Head of caudate nucleus (tissue), 42 donors: ENCODE results near the gene ACTN2.

Experiments used
- DNase-seq, 42 donors: peaks; one replicate each; pipeline versions ENCODE4 v3.0.0 to v3.0.0-alpha.2; 2020 to 2021; ENCODE audit warnings: mixed read lengths in 7 of 42
- intact Hi-C: fragments of 100-400 bp; cut with DNase I; formaldehyde crosslinking; loops from one replicate; pipeline ENCODE4 v1.15.0; 2022

ACTN2 gene

DNA sequence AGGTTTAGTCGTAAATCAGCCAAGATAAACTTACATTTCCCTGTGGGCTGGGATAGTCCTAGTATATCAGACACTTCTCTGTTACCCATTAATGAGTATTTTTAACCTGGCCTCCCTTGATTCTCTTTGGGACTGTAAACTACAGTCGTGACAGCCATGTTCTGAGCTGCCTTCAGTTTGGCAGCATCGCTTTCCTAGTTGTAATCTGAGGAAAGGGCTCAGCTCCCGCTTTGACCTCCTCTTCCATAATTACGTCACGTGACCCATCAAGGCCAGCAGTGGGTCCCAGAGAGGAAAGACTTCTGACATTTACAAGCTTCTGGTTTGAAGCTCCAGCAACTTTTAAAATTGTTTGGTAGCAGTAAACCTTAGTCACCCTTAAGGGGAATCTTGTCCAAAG lies 74.2 kb downstream of the ACTN2 start:
- intact Hi-C loops = no loop called here
- DNase-seq = no peak

DNA sequence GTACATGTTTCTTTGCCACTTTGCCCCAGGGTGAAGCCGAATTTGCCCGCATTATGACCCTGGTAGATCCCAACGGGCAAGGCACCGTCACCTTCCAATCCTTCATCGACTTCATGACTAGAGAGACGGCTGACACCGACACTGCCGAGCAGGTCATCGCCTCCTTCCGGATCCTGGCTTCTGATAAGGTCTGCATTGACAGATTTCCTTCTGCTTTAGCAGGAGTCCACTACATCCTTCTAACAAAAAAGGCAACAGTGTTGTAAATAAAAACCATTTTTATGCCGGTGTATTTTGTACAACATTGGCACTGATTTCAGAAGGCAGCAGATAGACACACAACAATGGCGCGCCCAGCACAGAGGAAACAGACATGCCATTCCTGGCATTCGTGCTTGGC lies 74.7 kb downstream of the ACTN2 start:
- intact Hi-C loops = no loop called here
- no peak for DNase-seq

DNA sequence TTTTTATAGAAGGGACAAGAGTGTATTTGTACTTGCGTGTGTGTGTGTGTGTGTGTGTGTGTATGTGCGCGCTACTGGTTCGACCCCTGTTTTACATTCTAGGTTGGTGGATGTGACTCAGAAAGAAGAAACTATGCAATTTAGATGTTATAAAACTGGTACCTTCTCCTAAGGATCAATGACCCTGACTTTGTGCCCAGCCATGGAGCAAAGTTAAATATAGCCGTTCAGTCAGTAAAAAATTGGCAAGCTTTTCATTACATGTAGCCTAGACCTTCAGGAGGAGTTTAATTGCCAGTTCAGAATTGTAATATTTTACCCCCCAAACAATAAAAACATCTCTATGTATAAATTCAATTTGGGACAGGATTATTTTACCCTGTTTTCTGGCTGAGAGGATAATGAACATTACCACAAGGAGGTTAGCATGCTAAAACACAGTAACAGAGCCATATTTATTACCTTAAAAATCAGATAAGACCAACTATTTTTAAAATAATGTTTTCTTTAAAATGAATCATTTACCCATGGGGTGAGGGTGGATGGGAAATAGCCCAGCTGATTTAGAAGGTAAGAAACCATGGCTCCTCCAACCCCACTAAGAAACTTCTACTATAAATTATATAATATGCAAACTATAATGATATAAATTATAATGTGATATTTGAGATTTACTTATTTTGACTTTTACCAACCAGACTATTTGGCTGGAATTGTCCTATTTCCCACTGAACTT lies 75.3 kb downstream of the ACTN2 start:
- no peak for DNase-seq
- intact Hi-C loops = no loop called here

DNA sequence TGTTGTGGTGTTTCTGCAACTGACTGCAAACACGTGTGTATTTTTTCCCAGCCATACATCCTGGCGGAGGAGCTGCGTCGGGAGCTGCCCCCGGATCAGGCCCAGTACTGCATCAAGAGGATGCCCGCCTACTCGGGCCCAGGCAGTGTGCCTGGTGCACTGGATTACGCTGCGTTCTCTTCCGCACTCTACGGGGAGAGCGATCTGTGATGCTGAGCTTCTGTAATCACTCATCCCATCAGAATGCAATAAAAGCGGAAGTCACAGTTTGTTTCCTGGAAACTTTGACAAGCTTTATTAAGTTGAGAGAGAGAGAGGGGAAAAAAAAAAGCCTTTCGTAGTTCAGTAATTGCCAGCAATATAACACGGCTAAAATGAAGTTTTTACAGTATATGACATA lies 76.1 kb downstream of the ACTN2 start:
- intact Hi-C loops = no loop called here
- DNase-seq = peak in 37 of 42 donors; percentile 11 to 75 (median 52)

DNA sequence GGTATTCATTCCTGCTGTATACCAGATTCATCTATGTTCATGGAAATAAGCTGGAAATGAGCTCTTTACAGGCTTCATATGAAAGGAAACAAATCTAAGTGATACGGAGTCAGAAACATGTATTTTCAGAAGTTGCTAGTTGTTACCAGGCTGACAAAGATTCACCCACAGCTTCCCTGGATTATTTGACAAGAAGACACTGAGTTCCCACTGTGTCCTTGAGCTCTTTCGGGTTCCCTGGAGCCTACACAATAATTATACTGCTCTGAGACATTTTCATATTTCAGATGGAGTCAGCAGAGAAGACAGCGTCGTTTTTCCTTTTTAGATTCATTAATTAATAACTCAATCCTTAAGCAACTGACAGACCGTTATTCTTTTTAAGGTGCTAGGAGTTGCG lies 79.5 kb downstream of the ACTN2 start:
- peak in 11 of 42 donors; percentile 7 to 69 (median 35) for DNase-seq
- intact Hi-C loops = no loop called here

DNA sequence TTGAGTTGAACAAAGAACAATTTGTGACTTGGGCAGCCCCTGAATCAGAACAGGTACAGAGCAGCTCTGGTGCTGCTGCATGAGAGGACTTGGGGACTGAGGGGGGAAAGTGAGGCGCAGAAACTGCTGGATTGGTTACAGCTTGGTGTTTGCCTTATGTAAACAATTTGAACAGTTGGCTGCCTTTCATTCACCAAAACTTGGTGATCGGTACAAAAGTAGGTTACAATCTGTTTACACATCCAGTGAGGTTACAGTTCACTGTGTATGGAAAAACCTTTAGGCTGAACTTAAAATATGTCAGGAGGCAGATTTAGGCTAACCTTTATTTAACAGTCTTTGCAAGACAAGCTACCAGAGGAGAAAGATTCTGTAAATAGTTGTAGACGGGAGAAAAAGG lies 80.2 kb downstream of the ACTN2 start:
- intact Hi-C loops = no loop called here
- no peak for DNase-seq

DNA sequence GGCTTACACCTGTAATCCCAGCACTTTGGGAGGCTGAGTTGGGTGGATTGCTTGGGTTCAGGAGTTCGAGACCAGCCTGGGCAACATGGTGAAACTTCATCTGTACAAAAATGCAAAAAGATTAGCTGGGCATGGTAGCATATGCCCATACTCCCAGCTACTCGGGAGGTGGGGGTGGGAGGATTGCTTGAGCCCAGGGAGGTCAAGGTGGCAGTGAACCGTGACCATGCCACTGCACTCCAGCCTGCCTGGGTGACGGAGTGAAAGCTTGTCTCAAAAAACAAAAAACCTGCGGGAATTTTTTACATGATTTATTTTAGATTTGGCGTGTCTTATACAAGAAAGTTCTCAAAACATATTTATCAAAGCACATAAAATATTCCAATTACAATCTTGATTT lies 81.0 kb downstream of the ACTN2 start:
- DNase-seq = no peak

DNA sequence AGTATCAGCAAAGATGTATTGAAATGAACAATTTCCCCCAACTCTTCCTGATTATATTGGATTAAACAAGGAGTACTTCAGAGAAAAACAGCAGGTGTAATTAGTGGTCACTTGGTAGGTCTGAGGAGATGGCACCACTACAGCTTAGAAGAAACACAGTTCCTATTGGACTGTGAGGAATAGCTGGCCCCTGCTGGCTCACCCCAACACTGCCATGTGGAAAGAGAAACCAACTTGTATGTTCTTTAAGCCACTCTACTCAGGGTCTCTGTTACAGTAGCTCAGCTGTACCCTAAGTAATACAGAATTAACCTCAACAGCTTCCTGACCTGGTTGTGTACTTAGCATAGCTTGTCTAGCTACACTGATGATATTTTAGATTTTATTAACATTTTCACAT lies 82.3 kb downstream of the ACTN2 start:
- DNase-seq = no peak
- intact Hi-C loops = no loop called here

More for the DNA sequence above, 81.0 kb downstream of the ACTN2 start:
- intact Hi-C loops = no loop called here

DNA sequence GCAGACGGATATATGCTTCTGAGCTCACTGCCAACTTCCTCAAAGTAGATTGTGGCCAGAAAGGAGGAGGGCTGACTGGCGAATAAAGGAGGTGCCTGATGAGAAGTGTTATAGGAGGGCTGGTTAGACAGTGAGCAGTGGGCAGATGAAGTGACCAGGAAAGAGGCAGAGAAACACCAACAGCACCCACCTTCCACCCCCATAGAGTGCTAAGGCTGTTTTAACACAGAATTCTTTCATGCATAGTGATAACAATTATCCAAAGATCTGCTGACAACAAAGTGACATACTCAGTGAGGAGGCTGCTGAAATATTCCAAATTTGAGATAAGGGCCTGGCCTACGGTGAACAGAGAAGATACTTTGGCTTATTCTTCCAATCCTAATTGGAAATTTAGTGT lies 87.6 kb downstream of the ACTN2 start:
- intact Hi-C loops = no loop called here
- no peak for DNase-seq

DNA sequence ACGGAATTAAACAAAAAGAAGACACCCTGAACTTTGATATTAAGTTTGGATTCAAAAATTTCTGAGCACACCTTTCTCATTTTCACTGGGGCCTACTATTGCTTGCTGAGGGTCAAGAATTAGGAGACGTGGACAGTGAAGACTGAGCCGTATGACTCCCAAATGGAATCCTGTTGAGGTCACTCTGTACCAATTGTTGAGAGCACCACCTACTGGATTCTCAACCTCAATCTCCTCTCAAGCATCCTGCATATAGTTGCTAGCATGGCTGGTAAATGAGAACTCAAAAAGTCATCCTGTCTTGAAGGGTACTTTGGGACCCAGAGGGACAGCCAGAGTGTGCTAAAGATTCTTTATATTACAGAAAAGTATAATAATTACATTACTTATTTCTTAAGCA lies 88.6 kb downstream of the ACTN2 start:
- DNase-seq = peak in 1 of 42 donors; percentile 25
- intact Hi-C loops = no loop called here

DNA sequence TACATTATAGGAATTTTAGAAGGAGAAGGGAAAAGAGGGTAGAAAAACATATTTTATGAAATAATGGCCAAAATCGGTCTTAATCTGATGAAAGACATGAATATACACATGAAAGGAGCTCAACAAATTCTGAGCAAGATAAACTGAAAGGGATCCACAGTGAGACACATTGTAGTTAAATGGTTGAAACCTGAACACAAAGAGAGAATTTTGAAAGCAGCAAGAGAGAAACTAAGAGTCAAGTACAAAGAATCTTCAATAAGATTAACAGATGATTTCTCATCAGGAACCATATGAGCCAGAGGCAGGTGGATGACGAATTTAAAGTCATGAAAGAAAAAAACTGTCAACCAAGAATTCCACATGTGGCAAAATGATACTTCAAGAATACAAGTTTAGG lies 93.0 kb downstream of the ACTN2 start:
- intact Hi-C loops = no loop called here
- DNase-seq = no peak

DNA sequence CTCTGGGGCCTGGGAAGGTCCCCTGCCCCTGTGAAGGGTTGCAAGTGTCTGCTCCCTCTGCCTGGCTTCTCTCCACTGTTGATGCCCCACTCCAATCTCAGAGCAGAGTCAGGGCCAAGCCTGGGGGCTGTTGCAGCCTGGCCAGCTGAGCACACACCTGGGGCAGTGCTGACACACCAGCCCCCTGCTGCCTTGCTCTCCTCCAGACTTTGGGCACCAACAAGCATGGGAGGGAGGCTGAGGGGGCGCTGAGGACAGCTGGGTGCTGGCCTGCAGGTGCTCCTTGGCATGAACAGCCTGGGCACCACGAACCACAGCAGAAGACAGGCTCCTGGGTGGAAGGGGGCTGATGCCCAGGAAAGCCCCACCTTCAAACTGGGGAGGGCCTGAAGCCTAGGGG lies 99.2 kb downstream of the ACTN2 start:
- intact Hi-C loops = no loop called here
- DNase-seq = no peak

DNA sequence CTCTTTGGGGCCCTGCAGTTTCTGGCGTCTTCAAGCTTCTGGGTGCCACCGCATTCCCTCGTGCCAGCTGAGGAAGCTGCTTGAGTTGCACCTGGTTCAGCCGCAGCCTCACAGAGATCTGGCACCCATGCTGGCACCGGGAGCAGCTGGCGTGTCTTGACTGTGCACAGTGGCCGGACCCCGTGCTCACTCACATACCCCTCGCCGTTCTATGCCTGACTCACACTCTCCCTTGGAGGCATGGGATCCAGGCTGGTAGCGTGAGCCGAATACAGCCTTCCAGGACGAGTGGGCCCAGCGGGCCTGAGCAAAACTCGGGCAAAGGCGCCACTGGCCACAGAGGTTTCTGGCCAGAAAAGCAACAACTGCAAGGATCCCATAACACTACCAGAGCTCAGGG lies 100.2 kb downstream of the ACTN2 start:
- intact Hi-C loops = no loop called here
- no peak for DNase-seq

DNA sequence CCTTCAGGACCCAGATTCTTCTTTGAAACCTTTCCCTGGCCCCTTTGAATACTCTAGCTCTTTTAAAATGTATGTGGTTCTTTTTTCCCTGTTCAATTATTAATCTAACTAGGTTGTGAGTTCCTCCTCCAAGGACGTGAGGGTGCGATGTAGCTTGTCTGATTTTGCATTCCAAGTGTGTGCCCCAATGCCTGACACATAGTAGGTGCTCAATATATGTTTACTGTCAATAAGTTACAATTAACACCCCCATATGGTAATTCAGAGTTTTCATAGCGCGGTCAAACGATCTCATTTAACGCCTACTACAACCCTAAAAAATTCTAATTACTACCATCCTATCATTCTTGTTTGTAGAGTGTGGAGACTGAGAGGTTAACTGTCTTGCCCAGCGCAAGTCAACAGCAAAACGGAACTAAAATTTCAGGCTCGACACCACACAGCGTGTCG lies 108.3 kb downstream of the ACTN2 start:
- no peak for DNase-seq
- intact Hi-C loops = loop anchor here (1.0 kb wide), 1 partner anchor 190 kb away; the partner anchor contains the start of gene HEATR1

DNA sequence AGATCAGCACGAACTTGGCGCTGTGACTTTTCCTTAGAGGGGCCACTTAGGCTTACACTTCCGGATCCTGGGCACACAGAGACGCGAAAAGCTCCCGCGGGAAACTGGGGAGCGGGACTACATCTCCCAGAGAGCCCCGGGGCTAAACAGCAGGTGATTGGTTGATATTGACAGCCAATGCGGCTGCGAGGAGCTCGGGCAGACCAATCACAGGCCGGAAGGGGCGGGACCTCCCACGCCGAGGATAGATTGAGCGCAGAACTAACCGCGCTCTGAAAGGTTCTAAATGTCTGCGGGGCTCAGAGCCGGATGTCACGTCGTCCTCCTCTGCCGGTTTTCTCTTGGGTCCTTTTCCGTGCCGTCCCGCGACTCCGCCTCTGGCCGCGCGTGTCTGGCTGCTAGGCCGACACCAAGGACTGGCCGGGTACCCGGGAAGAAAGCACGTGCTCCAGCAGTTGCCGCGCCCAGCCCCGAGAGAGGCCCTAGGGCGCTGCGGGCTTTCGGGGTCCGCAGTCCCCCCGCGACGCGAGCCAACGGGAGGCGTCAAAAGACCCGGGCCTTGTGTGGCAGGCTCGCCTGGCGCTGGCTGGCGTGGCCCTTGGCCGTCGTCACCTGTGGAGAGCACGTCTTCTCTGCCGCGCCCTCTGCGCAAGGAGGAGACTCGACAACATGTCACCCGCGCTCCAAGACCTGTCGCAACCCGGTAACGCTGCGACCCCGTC lies 108.9 kb downstream of the ACTN2 start, which contains the start of gene MTR:
Gene MTR (plus strand): TSS at position 258 of the 722 bp plus-strand sequence. CDS start 412 bp downstream, at position 670.
- intact Hi-C loops = loop anchor here (1.0 kb wide), 1 partner anchor 191 kb away; the partner anchor contains the start of gene HEATR1
- DNase-seq = peak; percentile 96 to 99 (median 98)

DNA sequence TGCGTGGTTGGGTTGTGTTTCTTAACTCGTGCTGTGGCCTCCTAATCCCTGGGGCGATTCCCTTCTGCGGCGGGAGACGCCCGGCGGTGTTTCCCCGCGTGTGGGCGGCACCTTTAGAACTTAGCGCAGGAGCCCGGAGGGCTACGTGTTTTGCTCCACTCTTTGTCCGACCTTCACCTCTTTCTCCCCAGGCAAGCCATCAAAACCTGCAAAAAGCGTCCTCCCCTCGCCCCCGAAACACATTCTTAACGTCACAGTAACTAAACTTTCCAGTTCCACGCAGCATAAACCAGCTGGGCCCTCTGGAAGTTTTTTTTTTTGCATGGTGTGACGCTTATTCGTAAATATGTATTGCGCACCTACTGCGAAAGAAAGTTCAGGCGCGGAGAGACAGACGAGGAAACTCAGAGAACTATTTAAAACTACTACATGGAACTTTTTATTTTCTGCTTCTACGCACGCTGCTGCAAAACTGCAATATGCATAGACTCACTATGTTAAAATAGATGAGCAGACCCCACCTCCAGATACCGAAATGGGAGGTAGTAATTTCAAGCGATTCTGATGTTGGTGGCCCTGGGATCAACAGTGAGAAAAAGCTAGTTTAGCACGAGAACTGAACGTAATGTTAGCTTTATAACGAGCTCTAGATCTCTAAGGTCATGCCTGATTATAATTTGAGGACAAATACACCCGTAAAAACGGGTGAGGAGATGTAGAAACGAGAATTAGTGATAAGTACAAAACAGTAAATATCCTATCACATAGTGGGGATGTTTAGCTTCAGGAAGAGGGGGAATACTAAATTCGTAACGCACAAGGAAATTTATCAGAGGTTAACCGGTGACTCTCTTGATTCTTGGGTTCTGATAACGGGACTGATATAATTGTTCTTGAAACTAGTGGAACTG lies 109.7 kb downstream of the ACTN2 start:
- peak in 6 of 42 donors; percentile 4 to 60 (median 16) for DNase-seq

DNA sequence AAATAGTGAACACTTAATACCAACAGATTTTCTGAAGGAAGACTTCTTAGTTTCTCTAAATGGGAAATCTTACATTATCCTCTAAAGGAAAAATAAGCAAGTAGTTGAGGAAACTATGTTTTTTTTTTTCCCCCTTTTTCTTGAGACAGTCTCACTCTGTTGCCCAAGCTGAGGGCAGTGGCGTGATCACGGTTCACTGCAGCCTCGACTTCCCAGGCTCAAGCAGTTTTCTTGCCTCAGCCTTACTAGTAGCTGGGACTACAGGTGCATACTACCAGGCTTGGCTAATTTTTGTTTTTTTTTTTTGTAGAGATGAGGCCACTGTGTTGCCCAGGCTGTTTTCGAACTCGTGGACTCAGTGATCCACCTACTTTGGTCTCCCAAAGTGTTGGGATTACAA lies 112.7 kb downstream of the ACTN2 start:
- DNase-seq = no peak
- intact Hi-C loops = no loop called here

More for the DNA sequence above, 109.7 kb downstream of the ACTN2 start:
- intact Hi-C loops = loop anchor here (1.0 kb wide), 1 partner anchor 192 kb away; the partner anchor contains the start of gene HEATR1

DNA sequence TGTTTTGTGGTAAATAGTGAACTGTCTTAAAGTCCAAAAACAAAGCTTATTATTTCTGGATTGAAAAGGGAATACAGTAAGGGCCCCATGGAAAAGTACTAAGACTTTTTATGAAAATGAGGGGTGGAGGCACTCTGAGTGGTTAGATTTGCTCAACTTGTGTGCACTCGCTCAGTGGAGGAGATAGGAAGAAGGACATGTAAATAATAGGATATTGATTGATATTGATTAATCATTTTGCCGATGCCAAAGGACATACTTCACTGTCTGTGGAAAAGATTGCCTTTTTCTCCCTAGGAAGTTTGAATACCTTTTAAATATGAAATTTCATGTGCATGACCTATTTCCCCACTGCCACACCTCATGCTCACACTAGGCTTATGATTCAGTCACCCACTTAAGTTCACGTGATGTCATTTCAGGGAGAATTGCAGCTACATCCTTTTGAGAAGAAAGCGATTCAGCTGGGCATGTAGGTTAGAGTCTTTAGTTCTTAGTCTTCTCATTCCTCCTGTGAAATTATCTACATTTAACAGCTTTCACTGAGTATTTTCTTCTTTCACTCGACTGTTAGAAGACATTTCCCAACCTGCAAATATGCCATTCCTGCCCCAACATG lies 113.8 kb downstream of the ACTN2 start:
- intact Hi-C loops = no loop called here
- peak in 19 of 42 donors; percentile 2 to 70 (median 31) for DNase-seq

DNA sequence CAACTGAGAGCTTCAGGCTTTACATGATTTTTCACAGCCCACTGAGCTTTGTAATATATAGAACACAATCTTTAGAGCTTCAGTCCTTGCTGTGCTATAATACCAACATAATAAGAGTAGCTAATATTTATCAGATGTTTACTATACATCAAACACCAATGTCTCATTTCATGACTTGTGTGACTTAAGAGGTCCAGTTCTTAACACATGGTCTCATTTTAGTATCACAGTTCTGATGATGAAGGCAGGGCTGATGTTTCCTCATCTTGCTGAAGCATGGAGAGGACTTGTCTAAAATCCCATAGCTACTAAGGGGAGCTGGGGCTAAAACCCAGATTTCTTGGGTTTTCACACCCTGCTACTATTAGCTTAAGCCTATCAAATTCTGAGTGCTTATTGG lies 114.3 kb downstream of the ACTN2 start:
- DNase-seq = no peak
- intact Hi-C loops = no loop called here
